A172 (cell line): ENCODE data around the gene MYO18B. TPM values are rescaled to one million over a fixed set of nuclear protein-coding genes. Genes with fewer than 3 reads are reported as not detected.
A peak's percentile ranks its signal among the peaks of the same experiment; 100 is the strongest.

Experiments
- DNase-seq: peaks from one replicate; pipeline ENCODE4 v3.0.0-alpha.2; 2015; ENCODE audit warnings: low spot score
- total RNA-seq: library from RNA; depleted of rRNA; stranded (reverse); fragments of >200 nt; shearing (Covaris generic); gene quantifications from 2 replicates; pipeline ENCODE4 v1.2.3, GENCODE V29; 2014

The MYO18B gene
- total RNA-seq, 1 experiment from 2014 or later: not detected

DNA sequence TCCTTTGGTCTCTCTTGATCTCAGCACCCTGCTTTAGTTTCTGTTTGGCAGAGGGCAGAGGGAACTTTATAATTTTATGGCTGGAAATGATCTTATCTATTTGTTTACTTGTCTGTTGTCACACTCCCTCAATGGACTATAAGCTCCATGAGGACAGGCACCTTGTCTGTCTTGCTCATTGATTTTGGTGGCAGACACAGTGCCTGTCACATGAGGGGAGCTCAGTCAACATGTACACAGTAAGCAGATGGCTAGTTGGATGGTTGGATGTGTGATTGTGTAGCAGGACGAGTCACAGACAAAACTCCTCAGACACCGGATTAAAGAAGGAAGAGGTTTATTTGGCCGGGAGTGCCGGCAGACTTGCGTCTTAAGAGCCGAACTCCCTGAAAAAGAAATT lies 80.4 kb downstream of the MYO18B start:
- DNase-seq: no peak

- DNase-seq: no peak
Observed at GRCh38 chr22:25823276-25823675, 81.3 kb downstream of the MYO18B start.

- no peak for DNase-seq
Observed at GRCh38 chr22:25824828-25825423, 82.9 kb downstream of the MYO18B start.

- DNase-seq: no peak
Observed at GRCh38 chr22:25827415-25827814, 85.4 kb downstream of the MYO18B start.

DNA sequence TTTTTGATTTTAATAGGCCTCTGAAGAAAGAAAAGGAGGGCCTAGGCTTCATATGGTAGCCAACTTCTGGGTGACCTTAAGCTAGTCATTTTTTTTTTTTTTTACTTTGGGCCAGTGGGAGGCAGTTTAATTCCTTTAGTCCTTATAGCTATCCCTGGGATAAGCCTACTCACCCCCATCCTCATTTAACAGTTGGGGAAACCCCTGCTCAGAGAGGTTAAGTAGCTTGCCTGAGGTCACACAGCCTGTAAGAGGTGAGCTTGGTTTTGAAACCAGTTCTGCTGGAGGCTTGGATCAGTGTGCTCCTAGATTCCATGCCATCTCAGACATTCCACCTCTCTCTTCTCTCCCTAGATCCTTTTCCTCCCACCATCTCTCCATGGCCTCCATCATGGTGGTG lies 86.4 kb downstream of the MYO18B start:
- no peak for DNase-seq

- DNase-seq: no peak
Observed at GRCh38 chr22:25829237-25829636, 87.2 kb downstream of the MYO18B start.

GRCh38 chr22:25829808-25830777 lies 88.1 kb downstream of the MYO18B start:
- no peak for DNase-seq

DNA sequence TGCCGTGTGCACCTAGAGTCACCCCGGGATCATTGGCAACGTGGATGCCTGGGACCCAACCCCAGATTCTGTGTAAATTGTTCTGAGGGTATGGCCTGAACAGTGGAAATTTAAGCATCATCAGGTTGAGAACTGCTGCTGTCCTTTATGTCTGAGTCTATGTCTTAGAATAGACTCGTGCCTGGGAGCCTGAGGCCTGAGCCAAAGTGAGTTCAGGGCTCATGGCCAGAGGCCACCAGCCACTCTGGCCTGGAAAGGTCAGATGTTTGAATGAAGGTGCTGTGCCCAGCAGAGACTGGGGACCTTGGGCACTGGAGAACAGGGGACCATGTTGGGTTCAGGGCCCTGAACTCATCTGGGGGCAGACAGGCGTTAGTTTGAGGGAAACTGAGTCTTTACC lies 91.1 kb downstream of the MYO18B start:
- DNase-seq: no peak

DNA sequence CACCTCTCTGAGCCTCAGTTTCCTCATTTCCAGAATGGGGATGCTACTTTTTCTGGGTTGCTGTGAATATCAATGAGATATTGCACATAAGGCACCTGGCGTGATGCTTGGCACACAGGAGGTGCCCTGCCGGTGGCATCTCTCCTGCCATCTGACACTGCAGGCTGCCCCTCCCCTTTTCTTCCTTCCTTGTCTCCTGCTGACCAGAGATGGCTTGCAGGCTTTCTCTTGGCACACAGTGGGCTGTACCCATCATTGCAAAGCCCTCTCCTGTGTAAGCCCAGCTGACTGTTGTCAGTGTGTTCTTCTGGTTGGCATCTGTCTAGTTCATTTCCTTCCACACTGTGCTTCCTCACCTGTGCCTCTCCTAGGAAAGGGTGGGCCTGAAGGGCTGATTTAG lies 91.7 kb downstream of the MYO18B start:
- DNase-seq: no peak

DNA sequence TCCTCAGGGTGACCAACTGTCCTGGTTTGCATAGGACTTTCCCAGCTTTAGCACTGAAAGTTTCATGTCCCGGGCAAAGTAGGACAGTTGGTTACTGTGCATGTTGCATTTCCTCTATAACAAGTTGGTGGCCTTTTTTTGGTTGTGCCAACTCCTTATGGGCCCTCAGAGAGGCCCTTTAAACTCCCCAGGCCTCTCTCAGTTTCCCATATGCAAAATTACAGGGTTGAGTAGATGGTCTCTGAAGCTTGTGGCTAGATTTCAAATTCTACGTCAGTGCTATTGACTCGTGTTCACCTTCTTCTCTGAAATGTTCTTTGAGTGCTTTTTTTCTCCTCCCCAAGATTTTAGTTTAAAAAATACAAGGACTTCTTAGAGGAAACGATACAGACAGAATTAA lies 92.5 kb downstream of the MYO18B start:
- DNase-seq: no peak

DNA sequence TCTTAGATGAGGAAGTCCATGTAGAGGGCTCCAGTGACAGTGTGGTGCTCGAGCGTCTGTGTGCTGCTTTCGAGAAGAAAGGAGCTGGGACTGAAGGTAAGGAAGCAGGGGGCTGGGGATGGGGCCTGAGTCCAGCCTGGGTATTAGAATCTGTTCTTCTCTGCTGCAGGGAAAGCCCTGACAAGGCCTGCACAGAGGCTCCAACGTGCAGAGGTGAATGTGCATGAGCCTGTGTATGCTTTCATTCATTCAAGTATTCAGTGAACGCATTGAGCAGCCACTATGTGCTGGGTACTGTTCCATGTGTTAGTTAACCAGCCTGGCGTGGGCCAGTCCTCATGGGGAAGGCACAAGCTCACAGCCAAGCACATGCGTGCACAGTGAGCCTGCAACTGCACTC lies 93.4 kb downstream of the MYO18B start:
- DNase-seq: no peak

DNA sequence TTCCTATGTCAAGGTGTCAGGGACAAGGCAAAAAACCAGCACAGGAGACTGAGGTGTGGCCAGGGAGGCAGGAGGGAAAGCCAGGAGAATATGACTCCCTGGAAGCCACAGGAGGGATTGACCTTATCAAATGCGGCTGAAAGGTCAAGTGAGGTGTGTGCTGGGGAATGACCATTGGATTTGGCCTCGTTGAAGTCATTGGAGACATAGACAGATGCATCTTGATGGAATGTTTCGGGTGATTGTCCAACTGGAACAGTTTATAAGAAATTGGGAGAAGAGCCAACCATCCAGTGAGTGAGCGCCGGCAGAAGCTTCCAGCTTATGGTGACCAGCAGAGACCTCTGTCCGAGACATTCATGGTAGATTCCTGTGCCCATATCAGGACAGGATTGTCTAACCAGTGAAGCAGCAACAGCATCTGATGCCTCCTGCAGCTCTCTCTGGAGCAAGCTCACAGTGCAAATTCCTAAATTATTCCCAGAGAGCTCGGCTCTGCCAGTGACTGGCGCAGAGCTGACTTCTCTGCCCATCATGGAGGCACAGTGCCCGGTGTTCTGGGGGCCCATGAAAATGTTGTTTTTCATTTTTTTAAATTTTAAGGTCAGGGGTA lies 95.4 kb downstream of the MYO18B start:
- DNase-seq: no peak

- DNase-seq: no peak
Observed at GRCh38 chr22:25838960-25839741, 97.2 kb downstream of the MYO18B start.

GRCh38 chr22:25839755-25840154 lies 97.8 kb downstream of the MYO18B start:
- DNase-seq: no peak

DNA sequence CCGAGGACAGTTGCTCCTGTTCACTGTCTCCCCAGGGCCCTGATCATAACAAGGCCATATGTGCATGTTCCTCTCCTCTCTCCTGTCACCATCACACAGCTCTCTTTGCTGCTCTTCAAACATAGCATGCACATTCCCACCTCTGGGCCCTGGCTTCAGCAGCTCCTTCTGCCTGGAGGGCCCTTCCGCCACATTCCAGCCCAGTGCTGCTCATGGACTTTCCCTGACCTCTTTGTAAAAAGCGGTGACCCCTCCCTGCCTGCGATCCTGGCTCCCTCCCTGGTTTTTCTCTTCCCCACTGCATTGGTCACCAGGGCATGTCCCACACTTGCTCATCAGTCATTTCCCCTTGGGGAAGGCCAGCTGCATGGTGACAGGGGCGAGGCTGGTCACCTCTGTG lies 98.2 kb downstream of the MYO18B start:
- no peak for DNase-seq

DNA sequence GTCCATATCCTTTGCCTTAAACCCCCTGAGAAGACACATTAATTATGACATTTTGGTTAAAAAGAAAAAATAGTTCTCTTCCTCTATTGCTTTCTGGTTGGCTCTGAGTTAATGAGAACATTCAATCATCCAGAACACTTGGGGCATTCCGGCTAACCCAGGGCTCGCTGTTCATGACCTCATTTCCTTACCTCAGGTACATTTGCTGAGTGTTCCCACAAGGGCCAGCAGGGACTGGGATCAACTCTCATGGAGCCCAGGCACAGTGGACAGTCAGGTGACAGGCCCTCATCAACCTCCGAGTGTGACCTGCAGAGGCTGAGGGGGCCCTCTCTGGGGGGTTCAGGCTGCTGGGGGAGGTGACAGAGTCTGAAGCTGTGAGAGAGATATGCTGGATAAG lies 98.9 kb downstream of the MYO18B start:
- no peak for DNase-seq

DNA sequence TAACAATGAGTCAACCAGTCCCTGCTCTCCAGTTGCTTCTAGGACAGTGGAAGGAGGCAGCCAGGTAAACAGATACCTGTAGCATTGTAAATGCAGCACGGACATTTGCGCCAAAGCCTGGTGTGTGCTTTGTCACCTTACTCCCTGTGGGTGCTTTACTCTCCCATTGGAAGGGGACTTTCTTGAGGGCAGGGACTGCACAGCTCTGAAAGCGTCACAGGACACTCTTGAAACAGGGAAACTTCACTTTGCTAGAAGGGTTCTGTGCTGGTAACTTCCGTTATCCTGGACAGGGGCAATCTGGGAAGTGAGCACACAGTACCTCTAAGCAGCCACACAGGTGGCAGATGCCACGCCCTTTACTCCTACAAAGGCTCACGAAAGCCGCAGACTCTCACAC lies 99.8 kb downstream of the MYO18B start:
- no peak for DNase-seq

DNA sequence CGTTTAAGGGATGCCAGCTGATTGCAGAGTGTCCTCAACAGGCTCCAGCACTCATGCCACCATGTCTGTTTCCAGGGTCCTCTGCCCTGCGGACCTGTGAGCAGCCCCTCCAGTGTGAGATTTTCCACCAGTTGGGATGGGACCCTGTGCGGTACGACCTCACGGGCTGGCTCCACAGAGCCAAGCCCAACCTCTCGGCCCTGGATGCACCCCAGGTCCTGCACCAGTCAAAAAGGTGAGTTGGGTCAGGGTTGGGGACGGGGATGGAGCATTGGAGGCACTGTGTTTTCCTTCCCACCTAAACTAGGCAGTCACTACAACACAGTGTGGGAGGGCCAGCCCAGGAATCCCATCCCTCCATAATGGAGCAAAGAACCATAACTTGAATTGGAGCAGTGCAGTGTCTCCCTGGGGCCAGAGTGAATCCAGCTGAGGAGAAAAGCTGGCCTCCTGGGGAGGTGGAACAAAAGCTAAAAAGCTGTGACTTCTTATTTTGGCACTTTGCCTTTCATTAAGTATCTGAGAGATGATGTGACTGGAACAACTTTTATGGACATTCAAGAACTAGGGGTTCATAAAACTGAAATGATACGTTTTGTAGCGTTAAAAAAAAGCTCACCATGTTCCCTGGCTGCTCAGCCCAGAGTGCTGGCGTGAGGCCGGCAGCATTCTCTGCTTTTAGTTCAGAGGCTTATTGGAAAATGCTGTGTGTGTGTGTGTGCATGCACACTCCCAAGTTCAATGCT lies 101.8 kb downstream of the MYO18B start:
- DNase-seq: no peak

DNA sequence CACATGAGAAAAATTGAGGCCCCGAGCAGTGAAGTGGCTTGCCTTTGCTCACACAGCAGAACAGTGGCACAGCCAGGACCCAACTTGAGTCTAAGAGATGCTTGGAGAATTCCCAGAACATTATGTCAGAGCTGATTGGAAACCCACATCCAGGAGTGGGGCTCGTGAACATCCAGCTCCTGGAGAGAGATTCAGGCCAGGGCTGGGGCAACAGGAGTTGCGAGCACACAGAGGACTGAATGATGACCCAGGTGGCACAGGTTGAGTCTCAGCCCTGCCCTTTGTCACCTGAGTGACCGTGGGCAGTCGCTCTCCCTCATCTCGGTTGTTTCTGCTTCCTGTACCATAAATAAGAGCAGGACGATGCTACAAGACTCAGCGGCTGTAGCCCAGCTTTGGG lies 102.6 kb downstream of the MYO18B start:
- no peak for DNase-seq

- DNase-seq: peak; percentile 8
Observed at GRCh38 chr22:25845985-25846745, 104.2 kb downstream of the MYO18B start.

DNA sequence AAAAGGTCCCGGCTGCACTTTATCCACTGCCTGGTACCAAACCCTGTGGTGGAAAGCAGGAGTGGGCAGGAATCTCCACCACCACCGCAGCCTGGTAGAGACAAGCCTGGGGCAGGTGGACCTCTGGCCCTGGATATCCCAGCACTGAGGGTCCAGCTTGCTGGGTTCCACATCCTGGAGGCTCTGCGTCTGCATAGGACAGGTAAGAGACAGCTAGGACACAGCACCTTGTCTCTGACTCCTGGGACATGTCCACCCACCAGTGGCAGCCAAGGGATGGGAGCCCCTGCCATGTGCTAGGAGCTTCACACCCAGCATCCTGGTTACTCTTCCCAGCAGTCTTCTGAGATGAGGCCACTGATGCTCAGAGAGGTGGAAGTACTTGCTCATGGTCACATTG lies 105.5 kb downstream of the MYO18B start:
- no peak for DNase-seq
